Osteoblast (primary cell): ENCODE data around the gene CD79B. TPM values are rescaled to one million over a fixed set of nuclear protein-coding genes. Genes with fewer than 3 reads are reported as not detected.

Experiments used
- DNase-seq: peaks from one replicate; pipeline ENCODE4 v3.0.0; 2011; ENCODE audit warnings: low spot score, mixed read lengths; ENCODE audit not compliant: insufficient read length; ENCODE audit errors: missing footprints
- H2AFZ ChIP-seq: 2 replicates; pipeline ENCODE4 v1.6.0; 2011; ENCODE audit warnings: mild to moderate bottlenecking, low read length
- H3K27ac ChIP-seq: 2 replicates; pipeline ENCODE4 v1.5.1; 2011; ENCODE audit warnings: mild to moderate bottlenecking, low read depth, low read length, moderate library complexity
- H3K27me3 ChIP-seq: 2 replicates; pipeline ENCODE4 v1.6.0; 2012; ENCODE audit warnings: mild to moderate bottlenecking, control low read depth, inconsistent platforms, low read length, moderate library complexity; ENCODE audit not compliant: insufficient read depth
- H3K36me3 ChIP-seq: 2 replicates; pipeline ENCODE4 v1.5.1; 2011; ENCODE audit warnings: mild to moderate bottlenecking, low read length, control low read depth, moderate library complexity; ENCODE audit not compliant: insufficient read depth
- H3K4me1 ChIP-seq: 2 replicates; pipeline ENCODE4 v1.5.1; 2011; ENCODE audit warnings: mild to moderate bottlenecking, low read length, control low read depth, moderate library complexity; ENCODE audit not compliant: insufficient read depth
- H3K4me2 ChIP-seq: 2 replicates; pipeline ENCODE4 v1.6.0; 2011; ENCODE audit warnings: mild to moderate bottlenecking, low read length; ENCODE audit not compliant: insufficient read depth
- H3K4me3 ChIP-seq: fragments of 200-600 bp; sonication (generic); 3 replicates; pipeline ENCODE4 v1.5.1; 2012; ENCODE audit warnings: mild to moderate bottlenecking, low read length, inconsistent platforms; ENCODE audit not compliant: insufficient read depth
- H3K79me2 ChIP-seq: 2 replicates; pipeline ENCODE4 v1.6.0; 2012; ENCODE audit warnings: mild to moderate bottlenecking, low read length, control low read depth, inconsistent platforms; ENCODE audit not compliant: insufficient read depth
- H3K9me3 ChIP-seq: 2 replicates; pipeline ENCODE4 v1.5.1; 2011; ENCODE audit warnings: low read depth, low read length, control low read depth
- H4K20me1 ChIP-seq: 2 replicates; pipeline ENCODE4 v1.6.0; 2012; ENCODE audit warnings: mild to moderate bottlenecking, low read length, control low read depth; ENCODE audit not compliant: insufficient read depth
- total RNA-seq: library from RNA; depleted of rRNA; stranded (reverse); fragments of >200 nt; gene quantifications from 2 replicates; pipeline ENCODE4 v1.2.3, GENCODE V29; 2012
- TF ChIP-seq, protein P1 (sequence below): IDR thresholded peaks from 2 replicates; pipeline ENCODE4 v1.5.1; 2011; ENCODE audit warnings: mild to moderate bottlenecking, low read depth, low read length, moderate library complexity; ENCODE audit errors: extremely low read depth

CD79B gene
- total RNA-seq, 1 donor, result 0.36 TPM

DNA sequence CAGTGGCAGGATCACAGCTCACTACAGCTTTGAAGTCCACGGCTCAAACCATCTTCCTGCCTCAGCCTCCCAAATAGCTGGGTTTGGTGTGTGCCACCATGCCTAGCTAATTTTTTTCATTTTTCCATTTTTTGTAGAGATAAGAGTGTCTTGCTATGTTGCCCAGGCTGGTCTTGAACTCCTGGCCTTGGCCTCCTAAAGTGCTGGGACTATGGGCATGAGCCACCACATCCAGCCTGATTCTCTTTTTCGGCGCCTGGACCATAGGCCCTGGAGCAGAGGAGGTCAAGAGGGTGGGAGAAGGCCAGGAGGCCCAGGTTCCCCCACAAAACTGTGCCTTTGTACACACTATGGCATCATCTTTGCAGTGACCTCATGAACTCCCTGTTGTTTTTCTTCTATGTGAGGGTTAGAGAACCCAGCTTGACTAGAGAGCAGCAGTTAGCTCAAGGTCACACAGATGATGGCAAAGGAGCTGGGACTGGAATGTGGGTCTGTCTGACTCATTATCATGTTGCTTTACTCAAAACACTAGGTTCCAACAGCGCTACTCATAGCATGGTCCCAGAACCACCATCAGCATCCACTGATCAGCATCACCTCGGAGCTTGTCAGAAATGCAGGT, 24.3 kb upstream of the CD79B start:
- TF ChIP-seq, protein P1, sequence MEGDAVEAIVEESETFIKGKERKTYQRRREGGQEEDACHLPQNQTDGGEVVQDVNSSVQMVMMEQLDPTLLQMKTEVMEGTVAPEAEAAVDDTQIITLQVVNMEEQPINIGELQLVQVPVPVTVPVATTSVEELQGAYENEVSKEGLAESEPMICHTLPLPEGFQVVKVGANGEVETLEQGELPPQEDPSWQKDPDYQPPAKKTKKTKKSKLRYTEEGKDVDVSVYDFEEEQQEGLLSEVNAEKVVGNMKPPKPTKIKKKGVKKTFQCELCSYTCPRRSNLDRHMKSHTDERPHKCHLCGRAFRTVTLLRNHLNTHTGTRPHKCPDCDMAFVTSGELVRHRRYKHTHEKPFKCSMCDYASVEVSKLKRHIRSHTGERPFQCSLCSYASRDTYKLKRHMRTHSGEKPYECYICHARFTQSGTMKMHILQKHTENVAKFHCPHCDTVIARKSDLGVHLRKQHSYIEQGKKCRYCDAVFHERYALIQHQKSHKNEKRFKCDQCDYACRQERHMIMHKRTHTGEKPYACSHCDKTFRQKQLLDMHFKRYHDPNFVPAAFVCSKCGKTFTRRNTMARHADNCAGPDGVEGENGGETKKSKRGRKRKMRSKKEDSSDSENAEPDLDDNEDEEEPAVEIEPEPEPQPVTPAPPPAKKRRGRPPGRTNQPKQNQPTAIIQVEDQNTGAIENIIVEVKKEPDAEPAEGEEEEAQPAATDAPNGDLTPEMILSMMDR, result no peak
- Histone ChIP-seq H4K20me1 (no peaks in the 10 kb centered on the region), H3K4me3 (no peak overlapping the region), H3K9me3 (no peaks in the 10 kb centered on the region), H3K79me2 (no peaks in the 10 kb centered on the region), H3K4me2 (no peak overlapping the region), H3K27ac (no peak overlapping the region), H3K36me3 (no peaks in the 10 kb centered on the region), H2AFZ (no peak overlapping the region), H3K4me1 (no peaks in the 10 kb centered on the region), H3K27me3 (peaks cover 3% of the 10 kb centered on the region)
- peak; percentile 94 for DNase-seq

DNA sequence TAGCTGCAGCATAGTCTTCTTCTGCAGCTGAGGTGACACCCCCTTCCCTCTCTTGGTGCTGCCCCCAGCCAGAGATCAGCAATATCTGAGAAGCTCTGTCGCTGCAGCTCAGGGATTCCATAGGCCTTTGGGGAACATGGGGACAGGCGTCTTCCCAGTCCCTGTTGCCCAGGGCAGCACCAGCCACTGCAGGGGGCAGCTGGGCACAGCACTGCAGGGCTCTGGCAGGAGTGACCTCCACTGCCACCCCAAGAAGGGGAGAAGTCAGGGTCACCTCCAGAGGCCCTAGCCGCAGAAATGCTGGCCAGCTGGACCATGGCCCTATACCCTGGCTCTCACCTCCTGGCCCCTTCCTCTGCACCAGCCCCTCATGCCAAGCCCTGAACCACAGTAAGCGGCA, 23.7 kb upstream of the CD79B start:
- H3K4me2 ChIP-seq, result no peak overlapping the region
- peaks cover 3% of the 10 kb centered on the region for H3K27me3 ChIP-seq
- H3K9me3 ChIP-seq, result no peaks in the 10 kb centered on the region
- DNase-seq, result no peak
- no peaks in the 10 kb centered on the region for H3K36me3 ChIP-seq
- no peaks in the 10 kb centered on the region for H3K4me1 ChIP-seq
- H3K27ac ChIP-seq, result no peak overlapping the region
- TF ChIP-seq, protein P1, result no peak
- H2AFZ ChIP-seq, result no peak overlapping the region
- no peaks in the 10 kb centered on the region for H3K79me2 ChIP-seq
- no peak overlapping the region for H3K4me3 ChIP-seq
- no peaks in the 10 kb centered on the region for H4K20me1 ChIP-seq

DNA sequence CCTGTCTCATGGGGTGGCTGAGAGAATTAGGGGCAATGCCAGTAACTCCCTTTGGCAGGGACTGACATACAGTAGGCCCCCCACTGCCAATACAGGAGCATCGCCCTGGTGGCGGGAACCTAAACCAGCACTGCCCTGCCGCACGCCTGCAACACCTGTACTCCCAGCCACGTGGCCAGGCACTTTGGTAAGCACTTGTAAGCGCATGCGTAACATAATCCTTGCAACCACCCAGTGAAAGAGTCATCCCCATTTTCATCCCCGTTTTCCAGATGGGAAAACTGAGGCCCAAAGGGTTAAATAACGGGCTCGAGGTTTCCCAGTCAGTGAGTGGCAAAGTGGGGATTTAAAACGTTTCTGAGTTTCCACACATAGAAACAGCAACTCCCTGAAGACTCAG, 23.1 kb upstream of the CD79B start:
- Histone ChIP-seq H3K79me2 (no peaks in the 10 kb centered on the region), H3K27ac (no peak overlapping the region), H3K36me3 (no peaks in the 10 kb centered on the region), H3K4me1 (no peaks in the 10 kb centered on the region), H3K4me3 (no peak overlapping the region), H4K20me1 (no peaks in the 10 kb centered on the region), H3K9me3 (no peaks in the 10 kb centered on the region), H3K4me2 (no peak overlapping the region), H2AFZ (no peak overlapping the region), H3K27me3 (peaks cover 3% of the 10 kb centered on the region)
- no peak for DNase-seq
- TF ChIP-seq, protein P1, result no peak

DNA sequence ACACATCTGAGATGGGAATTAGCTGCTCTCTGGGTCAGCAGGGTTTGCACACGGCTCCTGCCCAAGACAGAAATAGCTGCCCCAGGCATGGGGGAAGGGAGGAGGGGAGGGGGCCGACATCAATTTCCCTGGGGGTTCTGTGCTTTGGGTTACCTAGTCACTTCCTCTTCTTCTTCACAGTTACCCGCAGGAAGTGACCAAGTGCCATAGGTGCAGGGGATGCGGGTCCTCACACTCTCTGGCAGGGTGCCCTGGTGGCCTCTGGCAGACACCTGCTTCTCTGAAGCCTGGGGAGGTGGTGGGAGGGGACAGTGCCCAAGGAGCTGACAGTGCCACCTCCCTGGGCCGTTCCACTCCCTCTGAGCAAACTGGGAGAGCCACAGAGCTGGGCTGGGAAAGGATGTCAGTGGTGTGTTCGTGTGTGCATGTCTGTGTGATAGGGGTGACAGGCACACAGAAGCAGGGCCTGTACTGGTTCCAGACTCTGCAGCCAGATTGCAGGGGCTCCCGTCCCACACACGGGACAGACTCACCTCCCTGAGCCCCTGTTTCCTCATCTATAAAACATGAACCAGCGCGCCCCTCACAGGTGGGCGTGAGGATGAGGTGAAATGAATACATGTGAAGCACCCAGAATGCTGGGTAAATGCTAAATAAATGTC, 22.4 kb upstream of the CD79B start:
- Histone ChIP-seq H3K4me1 (no peaks in the 10 kb centered on the region), H3K79me2 (no peaks in the 10 kb centered on the region), H2AFZ (no peak overlapping the region), H3K4me3 (no peak overlapping the region), H3K36me3 (no peaks in the 10 kb centered on the region), H4K20me1 (no peaks in the 10 kb centered on the region), H3K27ac (no peak overlapping the region), H3K27me3 (peaks cover 3% of the 10 kb centered on the region), H3K4me2 (no peak overlapping the region), H3K9me3 (no peaks in the 10 kb centered on the region)
- TF ChIP-seq, protein P1, result no peak
- DNase-seq, result no peak
